HS-5 (cell line): ENCODE results near the gene SLC6A1.

Experiments used
- DNase-seq: peaks from one replicate; pipeline ENCODE4 v3.0.0-alpha.2; 2012; ENCODE audit warnings: low read depth

The SLC6A1 gene

DNA sequence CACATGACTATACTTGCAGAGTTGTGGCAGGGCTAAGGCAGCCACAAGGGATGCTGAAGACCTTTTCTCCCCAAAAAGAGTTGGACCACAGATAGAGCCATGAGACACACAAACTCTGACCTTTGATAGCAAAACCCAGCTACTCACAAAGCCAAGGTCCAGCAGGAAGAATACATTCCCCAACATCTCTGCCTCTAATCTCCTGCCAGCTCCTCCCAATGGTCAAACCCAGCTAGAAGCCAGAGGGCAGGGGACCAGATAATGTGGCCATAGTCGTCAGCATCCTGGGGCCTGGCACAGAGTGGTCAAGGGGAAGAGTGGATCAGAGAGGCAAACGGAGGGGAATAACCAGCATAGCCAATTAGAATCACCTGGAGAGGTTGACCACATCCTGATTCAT lies 28.2 kb downstream of the SLC6A1 start:
- no peak for DNase-seq

DNA sequence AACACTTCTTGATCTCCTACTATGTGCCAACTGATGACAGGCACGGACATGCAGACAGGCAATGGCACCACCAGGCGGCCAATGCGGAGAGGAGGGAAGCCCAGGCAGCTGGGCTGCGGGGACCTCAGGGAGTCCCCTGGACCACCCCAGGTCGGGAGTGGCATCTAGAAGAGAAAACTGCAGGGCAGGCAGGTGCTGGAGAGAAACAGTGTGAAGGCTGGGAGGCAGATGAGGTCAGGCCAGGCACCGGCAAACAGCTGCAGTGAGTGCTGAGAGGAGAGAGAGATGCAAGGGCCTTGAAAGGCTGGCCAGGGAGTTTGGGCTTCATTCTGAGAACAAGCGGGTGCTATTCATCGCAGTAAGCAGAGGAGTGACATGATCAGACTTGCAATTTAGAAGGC lies 29.1 kb downstream of the SLC6A1 start:
- no peak for DNase-seq

DNA sequence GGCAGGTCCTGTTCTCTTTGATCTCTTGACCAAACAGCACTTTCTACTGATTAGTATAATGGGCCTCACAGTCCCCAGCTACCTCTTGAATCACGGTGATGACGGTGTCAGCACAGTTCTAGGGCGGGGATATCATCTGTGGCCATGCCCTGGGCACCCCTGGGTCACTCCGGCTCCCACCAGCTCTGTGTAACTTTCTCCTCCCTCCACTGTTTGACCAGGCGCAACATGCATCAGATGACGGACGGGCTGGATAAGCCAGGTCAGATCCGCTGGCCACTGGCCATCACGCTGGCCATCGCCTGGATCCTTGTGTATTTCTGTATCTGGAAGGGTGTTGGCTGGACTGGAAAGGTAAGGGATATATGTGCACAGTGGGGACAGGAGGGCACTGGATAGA lies 29.6 kb downstream of the SLC6A1 start:
- DNase-seq, result no peak

DNA sequence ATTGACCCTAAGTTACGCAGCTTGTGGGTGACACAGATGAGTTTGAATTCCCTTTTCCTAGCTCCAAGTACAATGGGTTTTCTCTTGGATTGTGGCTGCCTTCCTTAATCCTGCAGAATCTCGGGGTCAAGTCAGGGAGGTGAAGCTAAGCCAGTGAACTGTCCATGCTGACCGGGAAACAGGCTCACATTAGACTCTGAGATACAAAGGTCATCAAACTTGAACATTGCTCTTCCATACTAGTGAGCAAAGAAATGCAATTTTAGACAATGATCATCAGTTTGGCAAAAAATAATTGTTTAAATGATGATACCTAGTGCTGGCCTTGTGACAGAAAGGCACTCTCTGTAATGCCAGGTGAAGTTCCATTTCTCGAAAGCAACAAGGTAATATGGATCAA lies 31.6 kb downstream of the SLC6A1 start:
- no peak for DNase-seq

DNA sequence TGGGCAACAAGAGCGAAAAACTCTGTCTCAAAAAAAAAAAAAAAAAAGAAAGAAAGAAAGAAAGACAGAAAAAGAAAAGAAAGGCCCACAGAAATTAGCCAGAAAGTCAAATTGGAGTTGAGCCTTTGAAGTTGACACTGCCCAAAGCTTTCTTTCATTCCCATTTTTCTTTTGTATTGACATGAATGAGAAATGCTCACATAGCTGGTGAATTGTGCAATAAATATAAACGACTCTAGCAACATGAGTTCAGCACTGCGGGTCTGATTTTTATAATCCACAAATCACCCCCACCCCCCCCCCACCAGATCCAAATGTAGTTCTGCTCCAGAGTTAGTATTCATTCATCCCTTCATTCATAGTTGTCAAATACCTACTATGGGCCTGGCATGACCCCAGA lies 37.4 kb downstream of the SLC6A1 start:
- no peak for DNase-seq

DNA sequence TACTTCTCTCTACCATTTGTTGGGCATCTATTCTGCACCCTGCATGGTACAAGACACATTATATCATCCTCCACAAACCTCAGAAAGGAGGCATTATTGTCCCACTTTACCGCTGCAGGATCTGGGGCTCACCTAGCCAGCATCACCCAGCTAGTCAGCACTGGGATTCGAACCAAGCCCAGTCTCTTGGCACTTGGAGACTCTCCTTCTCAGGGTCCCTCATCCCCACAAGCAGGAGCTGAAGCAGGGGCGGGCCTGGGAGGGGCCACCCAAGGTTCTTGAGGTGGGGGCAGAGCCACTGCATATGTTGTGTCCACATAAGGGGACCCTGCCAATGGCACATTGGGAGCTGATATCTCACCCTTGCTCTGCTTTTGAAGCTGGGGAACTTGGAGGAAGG lies 41.3 kb downstream of the SLC6A1 start:
- DNase-seq, result no peak

DNA sequence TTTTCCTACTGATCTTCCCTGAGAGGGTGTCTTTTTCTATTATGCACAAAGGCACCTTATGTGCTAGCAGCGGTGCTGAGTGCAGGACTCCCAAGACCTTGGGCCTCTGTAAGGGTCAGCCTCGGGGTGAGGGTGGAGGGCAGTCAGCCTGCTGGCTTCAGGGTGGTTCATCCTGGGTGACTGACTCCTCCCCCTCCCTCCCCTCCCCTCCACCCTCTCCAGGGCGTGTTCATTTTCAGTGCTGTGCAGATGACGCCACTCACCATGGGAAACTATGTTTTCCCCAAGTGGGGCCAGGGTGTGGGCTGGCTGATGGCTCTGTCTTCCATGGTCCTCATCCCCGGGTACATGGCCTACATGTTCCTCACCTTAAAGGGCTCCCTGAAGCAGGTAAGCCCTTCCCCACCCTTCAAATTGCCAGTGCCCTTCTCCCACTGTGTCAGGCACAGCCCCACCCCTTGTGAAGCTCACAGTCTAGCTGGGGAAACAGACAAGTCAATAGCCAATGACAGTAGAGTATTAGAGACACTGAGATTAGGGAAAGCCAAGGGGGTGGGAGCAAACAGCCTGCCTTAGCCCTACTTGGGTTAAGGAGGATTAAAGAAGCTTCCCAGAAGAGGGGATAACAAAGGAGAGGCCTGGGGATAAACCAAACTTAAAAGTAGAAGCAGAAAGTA lies 41.9 kb downstream of the SLC6A1 start:
- DNase-seq, result no peak

DNA sequence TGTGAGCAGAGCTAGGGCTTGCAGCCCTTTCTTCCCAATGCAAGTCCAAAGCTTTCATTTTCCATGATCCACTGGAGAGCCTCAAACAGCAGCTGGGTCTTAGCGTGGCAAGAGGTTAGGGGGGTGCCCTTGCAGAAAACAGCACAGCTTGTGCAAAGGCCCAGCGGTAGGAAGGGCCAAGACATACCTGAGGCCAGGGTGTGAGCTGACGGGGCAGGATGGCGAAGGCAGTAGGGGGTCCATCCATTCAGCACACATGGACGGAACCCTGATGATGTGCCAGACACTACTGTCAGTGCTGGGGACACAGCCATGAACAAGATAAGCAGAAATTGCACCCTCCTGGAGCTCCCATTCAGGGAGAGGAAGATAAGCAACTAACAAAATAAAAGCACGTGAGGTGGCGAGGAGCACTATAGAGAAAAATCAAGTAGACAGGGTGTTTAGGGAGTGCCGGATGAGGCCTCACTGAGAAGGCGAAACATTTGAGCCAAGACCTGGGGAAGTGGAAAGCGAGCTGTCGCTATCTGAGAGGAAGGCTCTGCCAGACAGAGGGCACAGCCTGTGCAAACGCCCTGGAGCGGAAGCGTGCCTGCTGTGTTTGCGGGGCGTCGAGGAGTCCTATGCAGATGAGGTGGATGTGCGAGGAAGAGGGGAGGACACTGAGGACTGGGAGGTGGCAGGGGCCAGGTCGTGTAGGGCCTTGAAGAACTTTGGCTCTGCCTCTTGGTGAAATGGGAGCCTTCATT lies 43.4 kb downstream of the SLC6A1 start:
- no peak for DNase-seq

DNA sequence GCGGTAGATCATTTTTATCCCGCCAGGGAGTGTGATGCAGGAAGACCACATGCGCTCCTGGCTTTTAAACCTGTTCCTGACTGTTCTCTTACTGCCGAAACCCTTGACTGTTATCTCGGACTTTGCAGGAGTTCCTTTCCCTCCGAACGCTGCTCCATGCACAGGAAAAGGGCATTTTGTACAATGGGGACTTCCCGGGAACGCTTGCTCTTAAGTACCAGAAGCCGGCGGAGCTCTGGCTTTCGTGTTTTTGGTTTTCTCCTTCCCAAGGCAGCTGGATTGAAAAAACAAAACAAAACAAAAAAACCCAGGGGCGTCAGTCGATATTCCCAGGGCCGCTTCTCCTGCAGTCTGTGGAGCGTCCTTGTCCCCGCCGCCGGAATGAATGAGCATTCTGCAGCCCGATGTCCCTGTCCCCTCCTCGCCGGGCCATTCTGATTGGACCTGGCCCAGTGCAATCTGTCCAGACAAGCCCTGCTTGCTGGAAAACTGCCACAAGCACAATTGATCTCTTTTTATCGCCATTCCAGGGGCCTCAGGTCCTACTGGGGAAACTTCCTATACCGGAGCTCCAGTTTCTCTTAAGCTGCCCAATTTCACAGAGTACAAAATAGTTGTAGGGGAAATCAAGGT lies 44.8 kb downstream of the SLC6A1 start:
- DNase-seq, result no peak

DNA sequence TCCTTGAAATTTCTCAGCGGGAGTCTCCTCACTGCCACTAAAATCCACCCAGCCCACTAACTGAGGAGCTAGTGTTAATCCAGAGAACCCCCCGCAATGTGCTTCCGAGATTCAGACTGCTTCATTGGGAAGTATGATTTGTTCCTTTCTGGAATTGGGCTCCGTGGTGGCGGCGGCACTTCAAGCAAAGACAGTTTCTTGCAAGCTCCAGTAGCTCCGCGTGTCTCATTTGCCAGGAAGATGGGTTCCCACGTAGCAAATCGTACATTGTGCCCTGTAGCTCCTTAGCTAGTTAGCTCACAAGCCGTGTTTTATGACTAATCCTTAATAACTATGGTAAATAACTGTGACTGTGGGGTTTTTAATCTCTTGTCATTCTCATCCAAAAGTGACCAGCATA lies 45.4 kb downstream of the SLC6A1 start:
- no peak for DNase-seq

DNA sequence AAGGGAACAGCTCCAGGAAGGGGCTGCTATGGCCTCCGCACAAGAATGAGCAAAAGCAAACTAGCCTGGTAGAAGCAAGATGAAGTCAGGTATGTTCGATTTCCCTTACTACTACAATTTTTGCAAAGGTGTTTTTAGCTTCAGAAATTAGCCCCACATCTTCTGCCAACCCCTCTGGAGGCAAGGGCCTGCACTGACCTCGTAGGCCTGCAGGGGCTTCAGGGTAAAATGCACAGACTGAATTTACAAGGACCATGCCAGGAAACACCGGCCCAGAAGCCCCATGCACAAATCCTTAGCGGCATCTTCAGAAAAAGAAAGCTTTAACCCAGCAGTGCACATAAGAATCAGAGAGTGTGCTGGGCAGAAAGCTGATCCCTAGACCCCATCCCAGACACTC lies 53.0 kb downstream of the SLC6A1 start:
- DNase-seq, result no peak

DNA sequence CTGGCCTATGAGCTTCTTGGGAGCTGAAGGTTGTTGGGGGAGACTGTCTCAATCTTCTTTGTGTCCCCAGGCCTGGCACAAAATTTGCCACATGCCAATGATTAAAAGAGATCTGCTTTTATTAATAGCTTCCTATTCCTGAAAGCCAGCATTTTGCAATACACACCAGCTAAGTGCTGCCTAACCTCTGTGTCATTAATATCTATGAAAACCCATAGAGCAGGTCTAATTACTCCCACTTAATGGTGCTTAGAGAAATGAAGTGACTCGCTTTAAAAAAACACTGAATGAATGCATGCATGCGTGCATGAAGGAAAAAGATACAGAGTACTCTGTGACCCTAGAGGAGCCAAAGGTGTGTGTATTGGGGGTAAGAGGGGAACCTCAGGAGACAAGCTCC lies 55.0 kb downstream of the SLC6A1 start:
- no peak for DNase-seq

DNA sequence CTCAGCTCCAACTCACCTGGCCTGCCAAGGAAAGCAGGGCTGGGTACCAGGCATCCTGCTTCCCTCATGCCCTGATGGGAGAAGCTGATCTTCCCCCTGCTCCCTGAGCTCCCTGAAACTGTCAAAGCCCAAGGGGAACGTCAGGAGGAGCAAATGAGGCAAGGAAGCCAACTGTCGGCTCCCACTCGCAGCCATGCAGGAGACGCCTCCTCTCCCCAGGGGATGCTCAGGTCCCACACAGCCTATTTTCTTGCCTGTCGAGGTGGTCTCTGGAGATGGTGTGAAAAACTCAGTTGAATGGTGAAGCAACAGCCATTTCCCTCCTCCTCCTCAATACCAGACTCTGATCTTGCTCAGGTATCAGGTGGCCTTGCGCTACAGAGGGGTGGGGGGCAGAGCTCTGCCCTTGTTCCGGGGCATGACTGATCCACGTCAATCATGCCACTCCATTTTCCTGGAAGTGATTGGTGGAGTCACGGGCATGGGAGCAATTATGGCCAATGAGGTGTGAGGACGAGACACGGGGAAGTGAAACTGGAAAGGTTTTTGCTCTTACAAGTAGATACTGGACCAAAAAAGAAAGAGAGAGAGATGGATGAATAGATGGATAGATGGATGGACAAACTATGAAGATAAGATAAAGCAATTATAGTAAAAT lies 58.2 kb downstream of the SLC6A1 start:
- no peak for DNase-seq

DNA sequence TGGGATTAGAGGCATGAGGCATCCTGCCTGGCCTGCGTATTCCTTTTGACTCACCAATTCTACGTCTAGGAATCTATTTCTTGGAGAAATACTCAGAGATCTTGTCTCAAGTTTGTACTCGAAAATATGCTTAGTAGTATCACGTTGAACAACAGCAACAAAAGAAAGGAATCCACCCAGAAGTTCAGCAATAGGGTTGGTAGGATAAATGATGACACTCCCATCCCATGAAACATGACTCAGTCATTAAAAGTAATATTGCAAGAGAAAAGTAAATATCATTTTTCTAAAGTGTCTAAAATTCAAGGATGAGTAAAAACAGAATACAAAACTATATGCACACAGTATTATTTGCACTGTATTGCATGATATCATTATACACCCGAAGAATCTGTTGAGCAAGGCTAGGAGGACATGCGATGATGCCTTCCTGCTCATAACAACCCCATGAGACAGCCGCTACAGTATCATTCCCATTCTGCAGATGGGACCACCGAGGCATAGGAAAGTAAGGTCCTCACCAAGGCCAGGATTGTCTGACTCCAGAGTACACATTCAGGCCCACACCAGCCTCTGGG lies 61.5 kb downstream of the SLC6A1 start:
- DNase-seq, result no peak

DNA sequence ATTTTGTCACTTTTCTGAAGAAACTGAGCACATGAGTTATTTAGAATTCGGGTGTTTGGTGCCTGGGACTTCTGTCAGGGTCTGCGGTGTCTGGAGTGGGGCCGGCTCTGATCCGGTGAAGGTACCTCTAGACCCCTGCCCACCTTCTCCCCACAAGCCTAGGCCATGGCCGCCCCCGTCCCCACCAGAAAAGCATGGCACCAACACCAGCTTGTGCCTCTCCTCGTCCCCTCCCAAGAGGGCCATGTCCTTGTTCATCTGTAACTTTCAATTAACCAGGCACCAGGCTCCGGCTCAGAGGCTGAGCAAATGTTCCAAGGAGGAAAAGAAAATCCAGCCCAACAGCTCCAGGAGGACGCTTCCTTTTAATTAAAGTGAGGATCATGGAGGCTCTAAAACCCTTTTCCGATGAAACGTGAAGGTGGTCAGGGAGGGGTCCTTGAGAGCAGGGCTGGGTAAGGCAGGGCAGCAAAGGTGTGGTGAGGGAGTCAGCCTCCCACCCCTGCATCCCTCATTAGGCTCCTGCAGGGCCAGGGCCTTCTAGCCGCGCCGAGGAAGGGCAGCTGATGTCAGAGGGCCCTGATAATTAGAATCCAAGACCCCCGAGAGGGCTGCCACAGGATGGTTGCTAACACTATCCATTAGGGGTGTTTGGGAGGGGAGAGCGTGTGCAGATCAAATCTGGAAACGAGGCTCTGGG lies 62.3 kb downstream of the SLC6A1 start:
- no peak for DNase-seq

DNA sequence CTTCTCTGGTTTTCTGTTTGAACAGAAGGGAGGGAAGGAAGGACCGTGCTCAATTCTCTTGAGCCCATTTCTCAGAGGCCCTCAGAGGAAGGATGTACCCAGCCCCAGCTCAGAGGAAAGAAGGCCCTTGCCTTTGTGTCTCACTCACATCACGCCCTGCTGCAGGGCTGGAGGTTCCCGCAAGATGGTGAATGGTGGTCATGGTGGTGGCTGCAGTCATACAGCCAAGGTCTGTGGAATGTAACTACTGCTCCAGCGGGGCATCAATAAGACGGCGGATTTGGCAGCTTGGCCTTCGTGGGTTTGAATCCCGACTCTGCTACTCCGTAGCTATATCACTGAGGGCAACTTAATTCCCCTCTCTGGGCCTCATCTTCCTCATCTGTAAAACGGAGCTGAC lies 62.9 kb downstream of the SLC6A1 start:
- no peak for DNase-seq

DNA sequence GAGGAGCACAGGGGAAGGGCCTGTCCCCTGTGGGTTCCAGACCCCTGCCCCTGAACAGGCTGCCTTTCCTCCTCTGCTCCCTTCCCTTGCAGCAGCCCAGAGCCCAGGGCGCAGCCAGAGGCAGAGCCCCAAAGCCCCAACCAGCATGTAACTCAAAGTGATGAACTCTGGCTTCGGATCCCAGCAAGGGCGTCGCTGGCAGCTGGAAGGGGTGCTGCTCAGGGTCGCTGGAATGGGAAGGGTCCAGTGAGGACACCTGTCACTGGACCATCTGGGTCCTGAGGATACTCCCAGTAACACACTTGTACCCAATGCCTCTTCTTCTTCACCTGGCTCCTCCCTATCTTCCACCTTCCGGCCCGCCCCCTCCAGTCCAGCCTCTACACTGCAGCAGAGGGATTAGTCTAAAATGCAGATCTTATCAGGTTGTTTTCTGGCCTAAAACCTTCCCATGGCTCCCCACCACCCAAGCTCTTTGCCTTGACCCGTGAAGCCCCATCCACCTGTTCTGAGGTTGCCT lies 64.0 kb downstream of the SLC6A1 start:
- no peak for DNase-seq

DNA sequence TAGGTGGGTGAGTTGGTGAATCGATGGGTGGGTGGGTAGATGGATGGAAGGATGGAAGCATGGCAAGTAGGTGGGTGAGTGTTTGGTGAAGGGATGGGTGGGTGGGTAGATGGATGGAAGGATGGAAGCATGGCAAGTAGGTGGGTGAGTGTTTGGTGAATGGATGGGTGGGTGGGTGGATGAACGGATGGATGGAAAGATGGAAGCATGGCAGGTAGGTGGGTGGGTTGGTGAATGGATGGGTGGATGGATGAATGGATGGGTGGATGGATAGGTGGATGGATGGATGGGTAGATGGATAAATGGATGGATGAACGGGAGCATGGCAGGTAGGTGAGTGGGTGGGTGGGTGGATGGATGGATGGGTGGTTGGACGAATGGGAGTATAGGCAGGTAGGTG lies 65.1 kb downstream of the SLC6A1 start:
- DNase-seq, result no peak

DNA sequence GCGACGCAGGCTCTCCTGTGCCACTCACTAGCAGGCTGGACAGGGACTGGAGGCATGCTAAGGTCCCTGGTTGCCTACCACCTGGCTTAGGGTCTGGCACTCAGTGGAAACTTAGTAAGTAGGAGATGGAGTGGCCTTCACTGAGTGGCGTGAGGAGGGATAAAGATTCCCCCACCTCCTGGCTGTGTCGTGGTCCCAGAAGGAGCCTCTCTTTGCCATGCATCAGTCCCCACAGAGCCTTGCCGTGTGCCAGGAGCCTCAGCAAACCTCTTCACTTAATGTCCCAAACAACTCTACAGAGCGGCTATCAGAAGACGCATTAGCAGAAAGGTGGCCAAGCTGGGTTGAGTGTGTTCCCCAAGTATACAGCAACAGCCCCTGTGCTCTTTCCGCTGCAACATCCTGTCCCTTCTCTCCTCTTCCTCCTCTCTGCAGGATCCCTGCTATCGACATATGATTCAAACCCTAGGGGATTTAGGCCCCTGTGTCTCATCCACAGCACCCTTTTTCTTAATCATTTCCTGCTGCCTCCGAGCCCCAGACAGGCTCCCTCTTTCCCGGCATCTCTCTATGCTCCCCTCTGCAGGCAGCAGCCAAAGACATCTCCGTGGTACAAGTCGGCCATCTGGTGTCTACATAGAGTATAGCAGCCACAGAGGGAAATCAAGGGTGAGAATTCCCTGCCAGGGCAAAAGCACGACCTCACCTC lies 66.7 kb downstream of the SLC6A1 start:
- peak; percentile 39 for DNase-seq

DNA sequence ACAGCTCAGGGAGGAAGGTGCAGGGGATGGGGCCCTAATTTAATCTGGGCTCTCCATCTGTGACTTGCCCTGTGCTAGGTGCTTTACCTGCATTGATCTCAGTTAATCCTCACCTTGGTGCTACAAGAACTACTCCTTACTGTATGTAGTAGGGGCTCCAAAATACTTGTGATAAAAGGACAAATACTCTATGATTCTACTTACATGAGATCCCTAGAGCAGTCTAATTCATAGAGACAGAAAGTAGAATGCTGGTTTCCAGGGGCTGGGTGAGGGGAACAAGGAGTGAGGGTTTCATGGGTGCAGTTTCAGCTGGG lies 67.2 kb downstream of the SLC6A1 start:
- DNase-seq, result no peak
